ENCODE results near the gene TF.
A peak's percentile ranks its signal among the peaks of the same experiment; 100 is the strongest.

The TF gene

DNA sequence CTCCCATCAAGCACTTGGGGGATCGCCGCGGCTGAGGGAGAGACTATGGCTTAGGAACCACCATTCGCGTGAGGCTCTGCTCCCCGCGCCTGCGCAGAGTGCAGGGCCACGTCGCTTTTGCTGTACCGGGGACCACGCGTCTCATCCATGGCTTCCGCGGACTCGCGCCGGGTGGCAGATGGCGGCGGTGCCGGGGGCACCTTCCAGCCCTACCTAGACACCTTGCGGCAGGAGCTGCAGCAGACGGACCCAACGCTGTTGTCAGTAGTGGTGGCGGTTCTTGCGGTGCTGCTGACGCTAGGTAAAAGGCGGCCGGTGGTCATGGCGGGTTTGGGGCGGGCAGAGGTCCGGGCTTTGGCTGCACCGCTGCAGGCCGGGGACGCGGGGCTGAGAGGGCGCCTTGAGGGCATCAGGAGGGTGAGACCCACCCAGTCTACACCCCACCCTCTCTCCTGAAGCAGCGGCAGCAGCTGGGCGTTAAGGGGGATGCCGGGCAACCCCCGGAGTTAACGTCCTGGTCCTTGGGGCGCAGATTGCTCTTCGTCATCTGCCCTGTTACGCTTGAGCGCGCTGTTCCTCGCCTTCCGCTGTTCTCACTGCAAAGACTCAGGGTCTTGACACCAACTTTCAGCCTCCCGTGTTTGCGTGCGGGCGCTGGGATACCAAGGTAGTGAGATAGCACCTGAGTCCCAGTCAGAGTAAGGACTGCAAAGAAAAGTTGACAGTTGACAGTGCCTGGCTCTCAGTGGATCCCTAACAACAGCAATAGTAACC is 59.7 kb downstream of the TF start, which contains the start of gene SRPRB:
Gene SRPRB, plus strand, starts transcription at position 114 of the 774 bp plus-strand sequence. Its CDS starts 34 bp downstream, at position 148.
- peak; percentile 94 for DNase-seq (ENCODE audit: low read depth, low spot score)

DNA sequence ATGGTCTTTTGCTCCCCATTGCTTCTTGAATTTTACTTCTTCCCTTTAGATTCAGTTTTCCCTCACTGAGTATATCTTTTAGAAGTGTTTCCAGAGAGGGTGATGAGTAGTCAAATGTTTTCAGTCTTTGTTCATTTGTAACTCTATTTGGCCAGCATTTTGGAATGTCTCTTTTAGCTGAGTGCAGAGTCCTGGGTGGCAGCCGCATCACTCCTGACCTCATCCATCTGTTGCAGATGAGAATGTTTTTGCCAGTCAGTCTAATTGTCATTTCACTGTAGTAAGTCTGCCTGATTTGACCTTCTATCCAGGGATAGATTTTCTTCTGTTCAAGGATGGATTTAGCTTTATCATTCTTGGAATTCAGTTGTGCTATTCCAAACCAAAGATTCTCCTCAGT is 66.7 kb downstream of the TF start:
- no peak for DNase-seq (ENCODE audit: low read depth, low spot score)

DNA sequence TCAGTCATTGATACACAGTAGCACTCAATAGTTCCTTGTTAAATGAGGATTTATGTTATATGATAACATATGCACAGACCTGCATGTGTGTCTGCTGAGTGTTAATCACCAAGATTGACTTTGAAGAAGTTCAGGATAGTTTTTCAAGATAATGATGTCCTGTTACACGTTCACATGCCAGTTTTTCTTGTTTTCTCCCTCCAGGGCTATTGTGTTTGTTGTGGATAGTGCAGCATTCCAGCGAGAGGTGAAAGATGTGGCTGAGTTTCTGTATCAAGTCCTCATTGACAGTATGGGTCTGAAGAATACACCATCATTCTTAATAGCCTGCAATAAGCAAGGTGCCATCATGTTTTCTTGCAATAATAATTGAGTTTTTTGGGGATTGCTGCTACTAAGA is 69.2 kb downstream of the TF start:
- DNase-seq (ENCODE audit: low read depth, low spot score): no peak

DNA sequence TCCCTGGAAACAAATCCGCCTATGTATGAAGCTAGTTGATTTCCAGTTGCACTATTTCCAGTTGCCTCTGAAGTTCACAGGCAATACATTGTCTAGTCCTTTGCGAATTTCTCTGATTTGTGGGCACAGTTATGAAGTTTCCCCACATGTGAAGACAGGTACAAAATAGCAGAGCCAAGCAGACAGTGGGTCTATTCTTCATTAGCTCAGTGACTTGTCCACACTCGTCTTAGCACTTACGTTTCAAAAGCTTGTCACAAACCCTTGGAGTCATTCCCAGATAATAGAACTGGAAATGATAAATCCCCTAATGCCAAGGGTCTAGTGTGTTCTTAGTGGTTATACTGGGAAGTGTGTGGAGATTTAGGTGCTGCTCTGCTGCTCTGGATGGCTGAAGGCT is 73.9 kb downstream of the TF start:
- DNase-seq (ENCODE audit: low read depth, low spot score): no peak

- DNase-seq (ENCODE audit: low read depth, low spot score): no peak
These were observed 74.9 kb downstream of the TF start for GRCh38 chr3:133820889-133821675.

DNA sequence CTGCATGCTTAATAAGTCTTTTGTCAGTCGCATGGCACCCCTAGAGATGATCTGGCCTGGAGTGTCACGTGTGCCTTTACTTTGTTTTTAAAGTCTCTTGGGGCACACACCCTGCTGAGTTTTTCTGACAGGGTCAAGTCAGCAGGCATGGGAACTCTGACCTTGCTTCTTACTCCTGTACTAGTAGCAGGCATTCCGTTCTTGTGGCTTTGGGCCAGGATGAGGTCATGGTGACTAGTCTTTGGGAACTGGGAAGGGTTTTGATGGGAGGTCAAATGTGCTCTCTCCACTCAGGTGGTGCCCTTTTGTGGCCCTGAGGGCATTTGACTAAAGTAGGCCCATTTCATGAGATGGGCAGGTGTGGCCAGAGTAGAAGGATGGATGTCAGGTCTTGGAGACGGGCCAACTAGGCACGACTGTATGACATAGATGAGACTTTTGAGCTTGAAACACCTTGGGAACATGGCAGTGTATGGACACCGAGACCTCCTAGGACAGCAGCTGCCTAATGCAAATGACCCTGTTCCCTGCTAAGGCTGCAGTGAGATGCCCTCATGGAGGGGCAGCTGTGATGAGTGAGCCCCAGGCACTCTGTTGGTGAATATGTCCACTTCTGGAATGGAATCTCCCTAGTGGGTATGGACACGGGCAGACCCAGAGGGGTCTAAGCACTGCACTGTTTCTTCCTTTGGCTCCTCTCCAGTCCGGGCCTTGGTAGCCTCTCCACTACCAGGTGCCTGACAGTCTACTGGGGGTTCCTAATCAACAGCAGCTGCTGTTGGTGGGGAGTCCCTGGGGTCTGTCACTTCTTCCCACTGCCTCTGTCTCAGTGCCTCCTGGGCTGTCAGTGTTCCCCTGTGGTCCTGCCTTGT is 75.8 kb downstream of the TF start:
- no peak for DNase-seq (ENCODE audit: low read depth, low spot score)

GRCh38 chr3:133824961-133825485 is 78.8 kb downstream of the TF start:
- no peak for DNase-seq (ENCODE audit: low read depth, low spot score)

GRCh38 chr3:133825969-133826727 is 80.0 kb downstream of the TF start:
- DNase-seq (ENCODE audit: low read depth, low spot score): no peak

- no peak for DNase-seq (ENCODE audit: low read depth, low spot score)
These were observed 80.9 kb downstream of the TF start for GRCh38 chr3:133827136-133827535.

DNA sequence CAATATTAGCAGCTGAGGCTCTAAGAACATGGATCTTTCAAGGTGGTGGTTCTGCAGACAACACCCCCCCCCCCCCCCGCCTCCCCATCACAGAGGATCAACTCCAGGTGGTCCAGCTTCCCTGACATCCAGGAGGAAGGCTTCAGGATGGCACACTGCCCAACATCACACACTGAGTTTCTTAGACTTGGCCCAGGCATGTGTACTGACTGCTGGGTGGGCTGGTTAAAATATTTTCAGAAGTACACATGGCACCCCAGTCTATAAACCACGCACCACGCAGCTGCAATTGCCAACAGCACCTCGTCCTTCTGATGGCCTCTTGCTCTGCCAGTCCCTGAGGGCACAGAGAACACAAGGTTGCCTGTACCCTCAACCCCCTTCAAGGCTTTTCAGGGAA is 81.5 kb downstream of the TF start:
- no peak for DNase-seq (ENCODE audit: low read depth, low spot score)

- no peak for DNase-seq (ENCODE audit: low read depth, low spot score)
These were observed 82.5 kb downstream of the TF start for GRCh38 chr3:133828576-133829309.

DNA sequence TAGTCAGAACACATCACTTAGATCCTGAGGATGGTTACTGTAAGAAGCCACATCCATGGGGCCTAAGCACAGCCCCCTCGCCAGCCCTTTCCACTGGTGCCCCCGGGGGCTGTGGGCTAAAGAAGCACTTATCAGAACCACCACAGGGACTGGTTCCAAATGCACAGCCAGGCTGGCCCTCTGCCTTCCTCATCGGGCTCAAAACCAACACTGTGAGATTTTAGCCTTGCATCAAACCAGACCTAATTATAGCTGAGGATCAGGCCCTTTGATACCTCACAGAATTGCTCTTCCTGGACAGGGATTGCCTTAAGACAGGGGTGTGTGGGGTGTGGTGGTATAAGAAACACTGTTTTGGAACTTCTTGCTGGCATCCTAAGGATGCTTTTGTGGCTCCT is 83.1 kb downstream of the TF start:
- no peak for DNase-seq (ENCODE audit: low read depth, low spot score)

DNA sequence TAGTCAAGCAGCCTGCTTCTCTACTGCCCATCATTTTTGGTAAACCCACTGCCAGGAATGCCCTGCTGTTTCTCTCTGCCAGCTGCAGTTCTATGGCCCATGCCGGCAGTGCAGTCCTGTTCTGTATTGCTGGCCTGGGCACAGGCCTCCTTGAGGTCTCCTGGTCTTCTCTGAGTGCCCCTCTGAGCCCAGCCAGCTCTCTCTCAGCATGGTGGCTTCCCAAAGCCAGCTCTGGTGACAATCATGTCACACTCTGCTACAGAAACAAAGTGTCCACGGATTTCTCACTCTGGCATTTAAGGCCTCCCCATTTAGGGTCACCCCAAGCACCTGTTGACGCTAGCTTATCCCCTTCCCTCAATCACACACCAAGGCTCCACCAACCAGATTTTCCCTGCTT is 83.9 kb downstream of the TF start:
- DNase-seq (ENCODE audit: low read depth, low spot score): no peak

DNA sequence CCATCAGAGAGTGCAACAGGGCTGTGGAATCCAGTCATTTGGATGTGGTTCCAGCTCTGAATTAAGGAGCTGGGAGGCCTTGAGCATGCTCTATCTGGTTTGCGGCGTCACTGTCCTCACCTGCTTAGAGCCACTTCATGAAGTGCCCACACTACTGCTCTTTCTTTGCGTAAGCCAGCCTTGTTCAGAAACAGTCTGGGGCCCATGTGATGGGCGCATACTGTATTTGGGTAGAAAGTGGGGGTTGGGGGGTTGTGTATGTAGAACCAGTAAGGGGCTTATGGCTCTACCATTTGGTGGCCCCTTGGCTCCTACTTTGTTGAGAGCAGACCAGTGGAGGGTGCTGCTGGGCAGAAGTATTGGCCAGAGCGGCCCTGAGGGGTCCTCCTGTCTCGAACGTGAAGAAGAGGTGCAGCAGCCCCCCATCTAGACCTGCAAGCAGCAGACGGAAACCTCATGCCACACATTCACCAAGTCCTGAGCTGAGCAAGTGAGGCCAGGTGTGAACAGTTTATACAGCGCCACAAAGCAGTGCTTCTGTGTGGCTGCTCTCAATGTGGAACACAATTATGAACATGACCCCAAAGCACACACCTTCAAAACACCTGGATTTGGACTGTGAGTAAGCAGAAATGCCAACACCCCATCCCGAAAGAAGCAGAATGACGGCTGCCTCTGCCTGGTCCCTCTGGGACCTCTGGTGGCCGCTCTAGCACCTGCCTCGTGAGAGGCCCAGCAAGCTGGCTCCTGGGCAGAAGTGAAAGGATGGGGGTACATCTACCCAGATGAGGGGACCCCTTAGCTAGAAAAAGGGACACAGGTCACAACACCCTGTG is 86.0 kb downstream of the TF start:
- no peak for DNase-seq (ENCODE audit: low read depth, low spot score)

DNA sequence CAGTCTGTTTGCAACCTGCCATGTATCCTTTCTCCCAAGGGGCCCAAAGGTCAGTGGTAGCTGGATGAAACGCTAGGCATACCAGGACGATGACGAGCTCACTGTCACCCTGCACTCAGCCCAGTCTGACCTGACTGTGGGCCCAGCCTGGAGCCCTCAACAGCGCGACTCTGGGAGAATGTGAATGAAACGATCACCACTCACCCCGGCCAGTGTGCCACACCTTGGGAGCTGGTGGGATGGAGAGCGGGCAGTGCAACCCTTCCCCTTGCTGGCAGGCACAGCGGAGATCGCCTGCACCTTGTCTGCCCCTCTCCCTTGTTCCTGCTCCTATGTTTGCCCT is 86.6 kb downstream of the TF start:
- no peak for DNase-seq (ENCODE audit: low read depth, low spot score)

- no peak for DNase-seq (ENCODE audit: low read depth, low spot score)
These were observed 87.1 kb downstream of the TF start for GRCh38 chr3:133833267-133833666.

GRCh38 chr3:133833880-133834620 is 87.9 kb downstream of the TF start:
- DNase-seq (ENCODE audit: low read depth, low spot score): no peak

DNA sequence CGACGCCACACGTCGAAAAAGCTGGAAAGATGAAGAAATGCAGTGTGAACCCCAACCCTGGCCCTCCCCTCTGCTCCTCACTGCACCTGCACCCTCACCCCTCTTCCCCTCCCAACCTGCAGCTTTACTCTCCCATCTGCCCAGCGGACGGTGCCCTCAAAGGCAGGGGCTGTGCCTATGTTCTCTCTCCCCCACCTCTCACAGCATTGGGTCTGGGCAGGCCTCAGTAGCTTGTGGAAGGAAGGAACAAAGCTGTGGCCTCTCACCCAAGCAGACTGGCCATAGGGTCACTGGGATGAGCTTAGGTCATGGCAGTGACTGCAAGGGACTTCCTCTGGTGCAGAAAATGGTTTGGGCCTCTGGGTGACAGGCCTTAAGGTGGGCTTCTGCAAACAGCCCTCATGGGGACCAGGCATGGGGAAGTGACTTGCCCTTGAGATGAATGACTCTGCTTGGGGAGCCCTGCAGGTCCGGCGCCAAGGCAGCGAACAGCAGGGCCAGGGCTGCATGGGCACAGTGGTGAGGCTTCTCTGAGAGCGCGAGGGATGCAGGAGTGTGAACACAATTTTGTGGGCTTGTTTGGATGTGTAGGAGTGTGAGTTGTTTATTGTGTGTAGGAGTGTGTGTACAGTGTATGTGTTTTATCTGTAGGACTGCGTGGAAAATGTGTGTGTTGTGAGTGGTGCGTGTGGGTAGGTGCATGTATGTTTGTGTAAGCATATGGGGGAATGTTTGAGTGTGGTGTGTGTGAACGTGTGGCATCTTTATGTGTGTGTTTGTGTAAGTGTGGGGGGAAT is 88.6 kb downstream of the TF start:
- DNase-seq (ENCODE audit: low read depth, low spot score): no peak

Data from activated CD4-positive, CD25-positive, alpha-beta regulatory T cell treated with anti-CD3 and anti-CD28 coated beads, Interleukin-2, amount 50 U/mL, for 16 hours (primary cell).